Body of pancreas (tissue), 4 donors: ENCODE data around the gene MICU2.
"Not testable (repeated sequence)": the region's sequence is repeated elsewhere in the genome, so short reads cannot be mapped to it uniquely, and the experiment has no call there.

Experiments used
- CTCF ChIP-seq, 7 experiments: fragments of 450-650 bp in 4 of 7; fragments of 200-600 bp in 3 of 7; sonication (generic) in 3 of 7; IDR thresholded peaks; one replicate each; pipeline ENCODE4 v1.5.1; 2016 to 2019; ENCODE audit warnings: antibody characterized with exemption in 7 of 7
- POLR2A ChIP-seq, 3 donors: fragments of 450-650 bp; IDR thresholded peaks; one replicate each; pipeline ENCODE4 v1.6.1; 2016; ENCODE audit warnings: antibody characterized with exemption in 3 of 3, mild to moderate bottlenecking in 2 of 3

- TF ChIP-seq CTCF, POLR2A (IDR thresholded peaks at IDR 0.05): not testable (repeated sequence)
Measured at GRCh38 chr13:21588411-21588810, 15.6 kb downstream of the MICU2 start.
